Calu3 (cell line): ENCODE measurements around the gene LRRC27. TPM values are rescaled to one million over a fixed set of nuclear protein-coding genes. Genes with fewer than 3 reads are reported as not detected.

ENCODE experiments used
- BruUV-seq: library from RNA; stranded (reverse); fragments of 400-500 nt; replicated peaks from 2 replicates; lab custom pipeline; 2021; lab: Mats Ljungman, UMichigan
- CTCF ChIA-PET: fragments of 300-600 bp; sonication (Branson Sonifier 250); formaldehyde crosslinking; loops from one replicate; lab custom pipeline; 2022; ENCODE audit warnings: antibody characterized with exemption; lab: Charles Lee
- DNase-seq: peaks from one replicate; pipeline ENCODE4 v3.0.0; 2022
- H3K27ac Mint-ChIP-seq: one replicate; pipeline ENCODE4 v1.8.0; 2022; ENCODE audit warnings: mixed read lengths; ENCODE audit not compliant: unreplicated experiment
- H3K27me3 Mint-ChIP-seq: one replicate; pipeline ENCODE4 v1.8.0; 2022; ENCODE audit warnings: mixed read lengths; ENCODE audit not compliant: unreplicated experiment
- H3K36me3 Mint-ChIP-seq: one replicate; pipeline ENCODE4 v1.8.0; 2022; ENCODE audit warnings: mild to moderate bottlenecking, moderate library complexity, mixed read lengths; ENCODE audit not compliant: insufficient read depth, unreplicated experiment
- H3K4me1 Mint-ChIP-seq: one replicate; pipeline ENCODE4 v1.8.0; 2022; ENCODE audit warnings: mild to moderate bottlenecking, low read depth, mixed read lengths; ENCODE audit not compliant: unreplicated experiment
- H3K4me3 Mint-ChIP-seq: one replicate; pipeline ENCODE4 v1.8.0; 2022; ENCODE audit warnings: mild to moderate bottlenecking, low read depth, moderate library complexity, mixed read lengths; ENCODE audit not compliant: unreplicated experiment
- H3K9me3 Mint-ChIP-seq: one replicate; pipeline ENCODE4 v1.8.0; 2022; ENCODE audit warnings: low read depth, mixed read lengths; ENCODE audit not compliant: unreplicated experiment
- CTCF ChIP-seq: fragments of 200-600 bp; IDR thresholded peaks from one replicate; pipeline ENCODE4 v1.8.0; 2022; ENCODE audit warnings: antibody characterized with exemption; ENCODE audit not compliant: unreplicated experiment
- intact Hi-C: fragments of 100-400 bp; cut with micrococcal nuclease; formaldehyde crosslinking; loops from one replicate; pipeline ENCODE4 v1.10.0; 2022; ENCODE audit not compliant: unreplicated experiment
- total RNA-seq: library from RNA; stranded (reverse); gene quantifications from 2 replicates; pipeline ENCODE4 v1.2.3, GENCODE V29; 2022

The LRRC27 gene
- total RNA-seq, 1 experiment from 2014 or later: 4.6 TPM

GRCh38 chr10:132320654-132321469, 11.1 kb upstream of the LRRC27 start:
- peak overlapping the region; percentile 19 for H3K4me3 Mint-ChIP-seq
- peaks cover 42% of the 10 kb centered on the region for H3K4me1 Mint-ChIP-seq
- BruUV-seq: no TSS peak

GRCh38 chr10:132321726-132322125, 10.3 kb upstream of the LRRC27 start:
- Mint-ChIP-seq H3K27ac (no peak overlapping the region), H3K9me3 (no peaks in the 10 kb centered on the region), H3K4me1 (peaks cover 51% of the 10 kb centered on the region), H3K27me3 (no peaks in the 10 kb centered on the region), H3K4me3 (no peak overlapping the region), H3K36me3 (peaks cover 22% of the 10 kb centered on the region)
- DNase-seq: no peak
- BruUV-seq: no TSS peak
- intact Hi-C loops: no loop called here
- no peak for TF ChIP-seq CTCF
- CTCF ChIA-PET: no interaction called here

More at GRCh38 chr10:132320654-132321469, 11.1 kb upstream of the LRRC27 start:
- intact Hi-C loops: no loop called here
- Mint-ChIP-seq H3K9me3 (no peaks in the 10 kb centered on the region), H3K27me3 (no peaks in the 10 kb centered on the region), H3K36me3 (peaks cover 13% of the 10 kb centered on the region), H3K27ac (peak overlapping the region; percentile 78)
- no peak for TF ChIP-seq CTCF
- no peak for DNase-seq
- CTCF ChIA-PET: no interaction called here

GRCh38 chr10:132322586-132323048, 9.4 kb upstream of the LRRC27 start:
- Mint-ChIP-seq H3K4me3 (no peak overlapping the region), H3K27me3 (no peaks in the 10 kb centered on the region), H3K4me1 (peaks cover 51% of the 10 kb centered on the region), H3K9me3 (no peaks in the 10 kb centered on the region), H3K36me3 (peaks cover 22% of the 10 kb centered on the region), H3K27ac (peak overlapping the region; percentile 12)
- CTCF ChIA-PET: no interaction called here
- TF ChIP-seq CTCF: no peak
- BruUV-seq: no TSS peak
- no peak for DNase-seq
- intact Hi-C loops: no loop called here

- Mint-ChIP-seq H3K4me1 (peaks cover 59% of the 10 kb centered on the region), H3K27me3 (no peaks in the 10 kb centered on the region), H3K36me3 (peaks cover 26% of the 10 kb centered on the region), H3K9me3 (no peaks in the 10 kb centered on the region), H3K27ac (peak overlapping the region; percentile 3), H3K4me3 (no peak overlapping the region)
- no peak for DNase-seq
- intact Hi-C loops: no loop called here
- TF ChIP-seq CTCF: no peak
- no TSS peak for BruUV-seq
- CTCF ChIA-PET: no interaction called here
These were observed 7.8 kb upstream of the LRRC27 start for GRCh38 chr10:132324186-132324585.
